Neural cell (in vitro differentiated cells): ENCODE measurements around the gene ACOX2. TPM values are rescaled to one million over a fixed set of nuclear protein-coding genes. Genes with fewer than 3 reads are reported as not detected.

Experiments
- H2AFZ ChIP-seq: fragments of 200-600, 300-800 bp; sonication (generic), shearing (Covaris generic); 2 replicates; pipeline ENCODE4 v1.6.0; 2014; ENCODE audit warnings: low read depth, mild to moderate bottlenecking, antibody characterized with exemption, low read length, moderate library complexity
- H3F3A ChIP-seq: fragments of 200-600 bp; shearing (Covaris generic); 2 replicates; pipeline ENCODE4 v1.6.1; 2016; ENCODE audit warnings: mild to moderate bottlenecking, moderate library complexity, mixed read lengths, antibody characterized with exemption, low read length; ENCODE audit not compliant: insufficient read depth, poor library complexity, severe bottlenecking
- H3K27ac ChIP-seq: fragments of 200-600, 300-800 bp; sonication (generic), shearing (Covaris generic); 2 replicates; pipeline ENCODE4 v1.5.1; 2014; ENCODE audit warnings: mild to moderate bottlenecking, low read length, moderate library complexity
- H3K27me3 ChIP-seq: fragments of 300-800, 200-600 bp; sonication (generic), shearing (Covaris generic); 2 replicates; pipeline ENCODE4 v1.6.0; 2014; ENCODE audit warnings: mild to moderate bottlenecking, low read depth, low read length, moderate library complexity; ENCODE audit not compliant: insufficient read depth
- H3K36me3 ChIP-seq: fragments of 300-800, 200-600 bp; sonication (generic), shearing (Covaris generic); 2 replicates; pipeline ENCODE4 v1.5.1; 2014; ENCODE audit warnings: mild to moderate bottlenecking, antibody characterized with exemption, low read length, moderate library complexity; ENCODE audit not compliant: insufficient read depth
- H3K4me2 ChIP-seq: fragments of 300-800, 200-600 bp; sonication (generic), shearing (Covaris generic); 2 replicates; pipeline ENCODE4 v1.6.0; 2014; ENCODE audit warnings: mild to moderate bottlenecking, low read length
- H3K4me3 ChIP-seq: fragments of 300-800, 200-600 bp; sonication (generic), shearing (Covaris generic); 2 replicates; pipeline ENCODE4 v1.5.1; 2014; ENCODE audit warnings: mild to moderate bottlenecking, low read length, moderate library complexity
- H3K79me2 ChIP-seq: fragments of 200-600 bp; shearing (Covaris generic); replicated peaks from 2 replicates; pipeline ENCODE4 v1.6.0; 2014; ENCODE audit warnings: mild to moderate bottlenecking, low read length, moderate library complexity; ENCODE audit not compliant: insufficient read depth
- H3K9ac ChIP-seq: fragments of 300-800, 200-600 bp; sonication (generic), shearing (Covaris generic); 2 replicates; pipeline ENCODE4 v1.6.1; 2016; ENCODE audit warnings: mild to moderate bottlenecking, low read length, mixed read lengths
- H3K9me2 ChIP-seq: fragments of 200-600 bp; shearing (Covaris generic); 2 replicates; pipeline ENCODE4 v1.6.1; 2016; ENCODE audit warnings: mild to moderate bottlenecking, low read length, mixed read lengths; ENCODE audit not compliant: insufficient read depth
- H3K9me3 ChIP-seq: fragments of 200-600, 300-800 bp; sonication (generic), shearing (Covaris generic); 2 replicates; pipeline ENCODE4 v1.6.1; 2016; ENCODE audit warnings: mild to moderate bottlenecking, mixed run types, low read length, moderate library complexity, mixed read lengths
- H4K20me1 ChIP-seq: fragments of 200-600 bp; shearing (Covaris generic); 2 replicates; pipeline ENCODE4 v1.6.1; 2016; ENCODE audit warnings: mild to moderate bottlenecking, mixed run types; ENCODE audit not compliant: insufficient read depth
- EP300 ChIP-seq: fragments of 450-650 bp; conservative IDR thresholded peaks from 2 replicates; pipeline ENCODE4 v1.6.1; 2014; ENCODE audit warnings: antibody characterized with exemption, mild to moderate bottlenecking, moderate library complexity; ENCODE audit not compliant: poor library complexity, severe bottlenecking
- EZH2 ChIP-seq: fragments of 200-600, 300-800 bp; shearing (Covaris generic), sonication (generic); IDR thresholded peaks from 2 replicates; pipeline ENCODE4 v1.6.1; 2014; ENCODE audit warnings: antibody characterized with exemption, low read length, borderline replicate concordance, mild to moderate bottlenecking; ENCODE audit not compliant: insufficient read depth, poor library complexity, severe bottlenecking
- MXI1 ChIP-seq: fragments of 450-650 bp; conservative IDR thresholded peaks from 2 replicates; pipeline ENCODE4 v1.6.1; 2014; ENCODE audit warnings: antibody characterized with exemption, mild to moderate bottlenecking; ENCODE audit not compliant: poor library complexity, severe bottlenecking
- POLR2AphosphoS5 ChIP-seq: IDR thresholded peaks from 2 replicates; pipeline ENCODE4 v1.6.1; 2012
- RAD21 ChIP-seq: fragments of 450-650 bp; conservative IDR thresholded peaks from 2 replicates; pipeline ENCODE4 v1.6.1; 2014; ENCODE audit warnings: antibody characterized with exemption, mild to moderate bottlenecking, moderate library complexity
- SMC3 ChIP-seq: fragments of 450-650 bp; conservative IDR thresholded peaks from 2 replicates; pipeline ENCODE4 v1.6.1; 2014; ENCODE audit warnings: antibody characterized with exemption, mild to moderate bottlenecking, moderate library complexity; ENCODE audit not compliant: poor library complexity
- TAF1 ChIP-seq: IDR thresholded peaks from 2 replicates; pipeline ENCODE4 v1.6.1; 2012; ENCODE audit warnings: low read depth
- polyA plus RNA-seq: library from polyadenylated mRNA; depleted of rRNA; stranded (reverse); fragments of >200 nt; gene quantifications from 2 replicates; pipeline ENCODE4 v1.2.3, GENCODE V29; 2014
- TF ChIP-seq, protein P1 (sequence below): IDR thresholded peaks from 2 replicates; pipeline ENCODE4 v1.6.1; 2012; ENCODE audit warnings: borderline replicate concordance
- TF ChIP-seq, protein P2 (sequence below): fragments of 450-650 bp; IDR thresholded peaks from 2 replicates; pipeline ENCODE4 v1.5.1; 2014; ENCODE audit warnings: antibody characterized with exemption, mild to moderate bottlenecking, moderate library complexity; ENCODE audit not compliant: poor library complexity, severe bottlenecking

ACOX2 gene
- polyA plus RNA-seq, 1 donor from 2014 or later = not detected

DNA sequence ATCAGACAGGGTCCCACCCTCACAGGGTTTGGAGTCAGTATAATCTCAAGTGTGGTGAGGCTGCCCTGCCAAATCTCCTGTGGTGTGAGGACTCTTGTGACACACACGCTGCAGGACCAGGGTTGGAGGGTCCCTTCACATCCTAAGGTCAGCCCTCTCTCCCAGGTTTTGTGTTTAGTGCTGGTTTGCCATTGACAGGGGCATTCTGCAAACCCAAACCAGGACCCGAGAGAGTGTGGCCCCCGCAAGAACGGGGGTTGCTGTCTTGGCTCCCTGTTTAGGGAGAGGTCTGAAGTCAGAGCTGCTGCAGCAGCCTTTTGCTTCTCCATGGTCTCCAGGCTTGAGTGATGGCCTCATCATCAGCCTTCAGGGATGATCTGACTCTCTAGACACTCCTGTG lies 25.5 kb upstream of the ACOX2 start:
- TF ChIP-seq POLR2AphosphoS5 = no peak
- TF ChIP-seq EP300 = no peak
- no peak for TF ChIP-seq SMC3
- TF ChIP-seq, protein P1, sequence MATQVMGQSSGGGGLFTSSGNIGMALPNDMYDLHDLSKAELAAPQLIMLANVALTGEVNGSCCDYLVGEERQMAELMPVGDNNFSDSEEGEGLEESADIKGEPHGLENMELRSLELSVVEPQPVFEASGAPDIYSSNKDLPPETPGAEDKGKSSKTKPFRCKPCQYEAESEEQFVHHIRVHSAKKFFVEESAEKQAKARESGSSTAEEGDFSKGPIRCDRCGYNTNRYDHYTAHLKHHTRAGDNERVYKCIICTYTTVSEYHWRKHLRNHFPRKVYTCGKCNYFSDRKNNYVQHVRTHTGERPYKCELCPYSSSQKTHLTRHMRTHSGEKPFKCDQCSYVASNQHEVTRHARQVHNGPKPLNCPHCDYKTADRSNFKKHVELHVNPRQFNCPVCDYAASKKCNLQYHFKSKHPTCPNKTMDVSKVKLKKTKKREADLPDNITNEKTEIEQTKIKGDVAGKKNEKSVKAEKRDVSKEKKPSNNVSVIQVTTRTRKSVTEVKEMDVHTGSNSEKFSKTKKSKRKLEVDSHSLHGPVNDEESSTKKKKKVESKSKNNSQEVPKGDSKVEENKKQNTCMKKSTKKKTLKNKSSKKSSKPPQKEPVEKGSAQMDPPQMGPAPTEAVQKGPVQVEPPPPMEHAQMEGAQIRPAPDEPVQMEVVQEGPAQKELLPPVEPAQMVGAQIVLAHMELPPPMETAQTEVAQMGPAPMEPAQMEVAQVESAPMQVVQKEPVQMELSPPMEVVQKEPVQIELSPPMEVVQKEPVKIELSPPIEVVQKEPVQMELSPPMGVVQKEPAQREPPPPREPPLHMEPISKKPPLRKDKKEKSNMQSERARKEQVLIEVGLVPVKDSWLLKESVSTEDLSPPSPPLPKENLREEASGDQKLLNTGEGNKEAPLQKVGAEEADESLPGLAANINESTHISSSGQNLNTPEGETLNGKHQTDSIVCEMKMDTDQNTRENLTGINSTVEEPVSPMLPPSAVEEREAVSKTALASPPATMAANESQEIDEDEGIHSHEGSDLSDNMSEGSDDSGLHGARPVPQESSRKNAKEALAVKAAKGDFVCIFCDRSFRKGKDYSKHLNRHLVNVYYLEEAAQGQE = no peak
- no peak for TF ChIP-seq MXI1
- TF ChIP-seq RAD21 = no peak
- no peak for TF ChIP-seq EZH2
- no peak for TF ChIP-seq TAF1
- TF ChIP-seq, protein P2, sequence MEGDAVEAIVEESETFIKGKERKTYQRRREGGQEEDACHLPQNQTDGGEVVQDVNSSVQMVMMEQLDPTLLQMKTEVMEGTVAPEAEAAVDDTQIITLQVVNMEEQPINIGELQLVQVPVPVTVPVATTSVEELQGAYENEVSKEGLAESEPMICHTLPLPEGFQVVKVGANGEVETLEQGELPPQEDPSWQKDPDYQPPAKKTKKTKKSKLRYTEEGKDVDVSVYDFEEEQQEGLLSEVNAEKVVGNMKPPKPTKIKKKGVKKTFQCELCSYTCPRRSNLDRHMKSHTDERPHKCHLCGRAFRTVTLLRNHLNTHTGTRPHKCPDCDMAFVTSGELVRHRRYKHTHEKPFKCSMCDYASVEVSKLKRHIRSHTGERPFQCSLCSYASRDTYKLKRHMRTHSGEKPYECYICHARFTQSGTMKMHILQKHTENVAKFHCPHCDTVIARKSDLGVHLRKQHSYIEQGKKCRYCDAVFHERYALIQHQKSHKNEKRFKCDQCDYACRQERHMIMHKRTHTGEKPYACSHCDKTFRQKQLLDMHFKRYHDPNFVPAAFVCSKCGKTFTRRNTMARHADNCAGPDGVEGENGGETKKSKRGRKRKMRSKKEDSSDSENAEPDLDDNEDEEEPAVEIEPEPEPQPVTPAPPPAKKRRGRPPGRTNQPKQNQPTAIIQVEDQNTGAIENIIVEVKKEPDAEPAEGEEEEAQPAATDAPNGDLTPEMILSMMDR = no peak
- Histone ChIP-seq H3K27ac (no peak overlapping the region), H2AFZ (no peak overlapping the region)

DNA sequence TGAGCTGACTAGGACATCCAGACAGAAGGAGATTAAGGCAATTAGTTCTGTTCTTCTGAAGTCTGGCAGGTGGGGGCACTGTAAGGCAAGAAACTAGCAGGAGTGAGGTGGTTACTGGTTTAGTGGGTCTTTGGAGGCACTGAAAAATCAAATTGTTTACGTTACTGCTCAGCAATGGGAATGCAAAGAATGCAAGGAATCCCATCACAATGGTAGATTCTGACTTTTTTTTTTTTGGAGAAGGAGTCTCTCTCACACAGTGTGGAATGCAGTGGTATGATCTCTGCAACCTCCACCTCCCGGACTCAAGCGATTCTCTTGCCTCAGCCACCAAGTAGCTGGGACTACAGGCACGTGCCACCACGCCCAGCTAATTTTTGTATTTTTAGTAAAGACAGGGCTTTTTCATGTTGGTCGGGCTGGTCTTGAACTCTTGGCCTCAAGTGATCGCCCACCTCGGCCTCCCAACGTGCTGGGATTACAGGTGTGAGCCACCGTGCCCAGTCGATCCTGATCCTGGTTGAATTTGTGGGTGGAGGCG lies 23.9 kb upstream of the ACOX2 start:
- Histone ChIP-seq H3F3A (no peaks in the 10 kb centered on the region), H4K20me1 (no peaks in the 10 kb centered on the region), H3K9ac (no peak overlapping the region), H2AFZ (no peak overlapping the region), H3K9me2 (no peaks in the 10 kb centered on the region), H3K36me3 (no peaks in the 10 kb centered on the region), H3K79me2 (no peaks in the 10 kb centered on the region), H3K4me2 (no peak overlapping the region), H3K27me3 (no peaks in the 10 kb centered on the region), H3K27ac (no peak overlapping the region), H3K4me3 (no peak overlapping the region), H3K9me3 (no peaks in the 10 kb centered on the region)
- TF ChIP-seq RAD21 (no peak), SMC3 (no peak), POLR2AphosphoS5 (no peak), MXI1 (no peak), EZH2 (no peak), EP300 (no peak), TAF1 (no peak)
- TF ChIP-seq, protein P2 = no peak
- TF ChIP-seq, protein P1 = no peak

More for the DNA sequence above, 25.5 kb upstream of the ACOX2 start:
- no peaks in the 10 kb centered on the region for H3K9me2 ChIP-seq
- H3K27me3 ChIP-seq = no peaks in the 10 kb centered on the region
- H3K4me3 ChIP-seq = no peak overlapping the region
- no peaks in the 10 kb centered on the region for H3K79me2 ChIP-seq
- H3K9me3 ChIP-seq = no peaks in the 10 kb centered on the region
- no peak overlapping the region for H3K4me2 ChIP-seq
- no peaks in the 10 kb centered on the region for H3K36me3 ChIP-seq
- H4K20me1 ChIP-seq = no peaks in the 10 kb centered on the region
- no peaks in the 10 kb centered on the region for H3F3A ChIP-seq
- H3K9ac ChIP-seq = no peak overlapping the region
